ENCODE results near the gene DPEP1.
"Not testable (repeated sequence)": the region's sequence is repeated elsewhere in the genome, so short reads cannot be mapped to it uniquely, and the experiment has no call there.

DPEP1 gene

DNA sequence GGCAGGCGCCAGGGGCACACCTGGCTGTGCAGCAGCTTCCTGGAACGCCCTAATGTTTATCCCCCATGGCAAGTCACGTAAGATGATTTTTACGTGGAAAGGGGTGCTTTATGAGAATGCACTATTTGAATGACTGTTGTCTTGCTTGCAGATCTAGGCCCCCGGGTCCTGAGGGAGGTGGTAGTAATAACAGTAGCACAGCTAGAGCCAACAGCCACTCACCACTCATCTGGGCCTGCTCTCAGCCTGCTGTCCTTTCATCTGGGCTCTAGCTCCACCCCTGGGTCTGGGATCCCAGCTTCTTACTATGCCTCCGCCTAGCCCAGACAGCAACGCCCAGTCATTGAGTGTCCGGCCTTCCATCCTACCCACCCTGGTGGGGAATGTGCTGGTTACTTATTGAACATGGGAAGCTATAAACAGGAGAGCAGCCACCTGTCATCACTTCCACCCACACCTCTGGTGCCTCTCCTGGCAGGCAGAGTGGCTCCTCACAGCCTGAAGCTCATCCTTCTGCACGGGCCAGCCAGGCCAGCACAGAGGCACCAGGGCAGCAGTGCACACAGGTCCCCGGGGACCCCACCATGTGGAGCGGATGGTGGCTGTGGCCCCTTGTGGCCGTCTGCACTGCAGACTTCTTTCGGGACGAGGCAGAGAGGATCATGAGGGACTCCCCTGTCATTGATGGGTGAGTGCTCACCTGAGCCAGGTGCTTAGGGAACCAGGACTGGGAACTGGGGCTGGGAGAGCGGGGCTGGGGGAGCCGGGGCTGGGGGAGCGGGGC, 16.6 kb downstream of the DPEP1 start:
- no peak for DNase-seq (ENCODE audit: low read depth)
- TF ChIP-seq, protein P1, sequence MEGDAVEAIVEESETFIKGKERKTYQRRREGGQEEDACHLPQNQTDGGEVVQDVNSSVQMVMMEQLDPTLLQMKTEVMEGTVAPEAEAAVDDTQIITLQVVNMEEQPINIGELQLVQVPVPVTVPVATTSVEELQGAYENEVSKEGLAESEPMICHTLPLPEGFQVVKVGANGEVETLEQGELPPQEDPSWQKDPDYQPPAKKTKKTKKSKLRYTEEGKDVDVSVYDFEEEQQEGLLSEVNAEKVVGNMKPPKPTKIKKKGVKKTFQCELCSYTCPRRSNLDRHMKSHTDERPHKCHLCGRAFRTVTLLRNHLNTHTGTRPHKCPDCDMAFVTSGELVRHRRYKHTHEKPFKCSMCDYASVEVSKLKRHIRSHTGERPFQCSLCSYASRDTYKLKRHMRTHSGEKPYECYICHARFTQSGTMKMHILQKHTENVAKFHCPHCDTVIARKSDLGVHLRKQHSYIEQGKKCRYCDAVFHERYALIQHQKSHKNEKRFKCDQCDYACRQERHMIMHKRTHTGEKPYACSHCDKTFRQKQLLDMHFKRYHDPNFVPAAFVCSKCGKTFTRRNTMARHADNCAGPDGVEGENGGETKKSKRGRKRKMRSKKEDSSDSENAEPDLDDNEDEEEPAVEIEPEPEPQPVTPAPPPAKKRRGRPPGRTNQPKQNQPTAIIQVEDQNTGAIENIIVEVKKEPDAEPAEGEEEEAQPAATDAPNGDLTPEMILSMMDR (IDR thresholded peaks at IDR 0.05; ENCODE audit: control insufficient read depth, insufficient read depth, low read depth, low read length, missing control alignments) = no peak

DNA sequence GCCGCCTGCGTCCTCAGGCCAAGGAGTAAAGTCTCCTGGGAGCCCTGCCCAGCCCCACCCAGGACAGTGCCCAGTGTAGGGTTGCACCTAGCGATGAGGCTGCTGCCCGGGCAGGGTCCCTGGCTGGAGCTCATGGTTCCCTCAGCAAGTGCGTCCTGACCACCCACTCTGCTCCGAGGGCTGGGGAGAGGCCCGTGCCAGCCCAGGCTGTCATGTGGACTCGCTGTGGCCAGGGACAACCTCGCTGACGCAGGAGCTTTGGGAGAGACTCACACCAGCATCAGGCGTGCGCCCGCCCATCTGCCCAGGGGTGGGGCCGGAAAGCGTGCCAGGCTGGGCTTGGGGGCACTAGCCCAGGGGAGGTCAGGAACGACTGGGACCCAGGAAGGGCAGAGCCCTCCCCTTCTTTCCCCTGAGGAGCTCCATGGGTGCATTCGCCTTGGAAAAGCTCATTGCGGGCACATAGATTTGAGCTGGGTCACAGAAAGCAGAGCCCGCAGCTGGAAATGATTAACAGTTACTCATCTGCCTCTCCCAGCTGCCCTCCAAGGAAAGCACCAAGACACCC, 19.7 kb downstream of the DPEP1 start:
- TF ChIP-seq, protein P1 (IDR thresholded peaks at IDR 0.05; ENCODE audit: control insufficient read depth, insufficient read depth, low read depth, low read length, missing control alignments) = no peak
- DNase-seq (ENCODE audit: low read depth) = peak; percentile 55
- H3K4me3 ChIP-seq (ENCODE audit: control insufficient read depth, low read depth, low read length) = no peak overlapping the region

More for the DNA sequence above, 16.6 kb downstream of the DPEP1 start:
- H3K4me3 ChIP-seq (ENCODE audit: control insufficient read depth, low read depth, low read length) = no peak overlapping the region

DNA sequence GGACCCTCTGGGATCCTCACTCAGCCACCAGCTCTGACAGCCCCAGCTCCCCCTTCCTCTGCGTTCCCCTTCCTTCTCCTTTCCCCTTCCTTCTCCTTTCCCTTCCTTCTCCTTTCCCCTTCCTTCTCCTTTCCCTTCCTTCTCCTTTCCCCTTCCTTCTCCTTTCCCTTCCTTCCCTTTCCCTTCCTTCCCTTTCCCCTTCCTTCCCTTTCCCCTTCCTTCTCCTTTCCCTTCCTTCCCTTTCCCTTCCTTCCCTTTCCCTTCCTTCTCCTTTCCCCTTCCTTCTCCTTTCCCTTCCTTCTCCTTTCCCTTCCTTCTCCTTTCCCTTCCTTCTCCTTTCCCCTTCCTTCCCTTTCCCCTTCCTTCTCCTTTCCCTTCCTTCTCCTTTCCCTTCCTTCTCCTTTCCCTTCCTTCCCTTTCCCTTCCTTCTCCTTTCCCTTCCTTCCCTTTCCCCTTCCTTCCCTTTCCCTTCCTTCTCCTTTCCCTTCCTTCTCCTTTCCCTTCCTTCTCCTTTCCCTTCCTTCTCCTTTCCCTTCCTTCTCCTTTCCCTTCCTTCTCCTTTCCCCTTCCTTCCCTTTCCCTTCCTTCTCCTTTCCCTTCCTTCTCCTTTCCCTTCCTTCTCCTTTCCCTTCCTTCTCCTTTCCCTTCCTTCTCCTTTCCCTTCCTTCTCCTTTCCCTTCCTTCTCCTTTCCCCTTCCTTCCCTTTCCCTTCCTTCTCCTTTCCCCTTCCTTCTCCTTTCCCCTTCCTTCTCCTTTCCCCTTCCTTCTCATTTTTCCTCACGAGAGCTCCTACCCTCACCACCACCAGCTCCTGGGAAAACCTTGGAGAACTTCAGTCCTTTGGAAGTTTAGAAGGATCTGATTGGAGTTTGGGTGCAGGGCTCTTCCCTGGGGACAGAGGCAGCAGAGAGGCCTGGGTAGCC, 21.3 kb downstream of the DPEP1 start:
- not testable (repeated sequence) for H3K4me3 ChIP-seq (ENCODE audit: control insufficient read depth, low read depth, low read length); DNase-seq (ENCODE audit: low read depth)

DNA sequence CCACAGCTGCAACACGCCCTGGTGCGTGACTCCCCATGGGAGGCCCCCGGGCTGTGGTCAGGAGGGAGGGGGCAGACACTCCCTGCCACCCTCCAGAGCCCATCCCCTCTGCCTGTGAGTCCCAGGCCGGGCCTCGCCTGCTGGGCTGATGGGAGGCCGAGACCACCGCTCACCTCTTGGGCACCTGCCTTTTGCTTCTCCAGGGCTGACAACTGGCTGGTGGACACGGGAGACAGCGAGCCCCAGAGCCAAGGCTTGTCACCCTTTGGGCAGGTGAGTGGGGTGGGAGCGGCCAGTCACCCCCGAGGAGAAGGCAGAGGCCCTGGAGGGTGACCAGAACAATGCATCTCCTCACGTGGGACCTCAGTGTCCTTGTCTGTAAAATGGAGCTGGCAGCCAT, 23.2 kb downstream of the DPEP1 start:
- DNase-seq (ENCODE audit: low read depth) = no peak
- TF ChIP-seq, protein P1 (IDR thresholded peaks at IDR 0.05; ENCODE audit: control insufficient read depth, insufficient read depth, low read depth, low read length, missing control alignments) = no peak
- H3K4me3 ChIP-seq (ENCODE audit: control insufficient read depth, low read depth, low read length) = no peak overlapping the region

DNA sequence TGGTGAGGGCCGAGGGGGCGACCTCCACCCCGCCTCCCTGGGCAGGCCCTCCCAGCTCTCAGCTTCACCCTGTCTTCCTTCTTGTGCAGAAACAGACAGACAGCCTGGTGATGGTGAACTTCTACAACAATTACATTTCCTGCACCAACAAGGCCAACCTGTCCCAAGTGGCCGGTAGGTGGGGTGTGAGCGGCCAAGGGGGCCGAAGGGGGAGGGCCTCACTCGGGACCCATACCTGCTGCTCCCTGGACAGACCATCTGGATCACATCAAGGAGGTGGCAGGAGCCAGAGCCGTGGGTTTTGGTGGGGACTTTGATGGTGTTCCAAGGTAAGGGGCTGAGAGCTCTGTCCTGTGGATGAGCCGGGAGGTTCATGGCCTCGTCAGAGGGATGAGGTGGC, 23.9 kb downstream of the DPEP1 start:
- DNase-seq (ENCODE audit: low read depth) = no peak
- H3K4me3 ChIP-seq (ENCODE audit: control insufficient read depth, low read depth, low read length) = no peak overlapping the region
- TF ChIP-seq, protein P1 (IDR thresholded peaks at IDR 0.05; ENCODE audit: control insufficient read depth, insufficient read depth, low read depth, low read length, missing control alignments) = no peak

DNA sequence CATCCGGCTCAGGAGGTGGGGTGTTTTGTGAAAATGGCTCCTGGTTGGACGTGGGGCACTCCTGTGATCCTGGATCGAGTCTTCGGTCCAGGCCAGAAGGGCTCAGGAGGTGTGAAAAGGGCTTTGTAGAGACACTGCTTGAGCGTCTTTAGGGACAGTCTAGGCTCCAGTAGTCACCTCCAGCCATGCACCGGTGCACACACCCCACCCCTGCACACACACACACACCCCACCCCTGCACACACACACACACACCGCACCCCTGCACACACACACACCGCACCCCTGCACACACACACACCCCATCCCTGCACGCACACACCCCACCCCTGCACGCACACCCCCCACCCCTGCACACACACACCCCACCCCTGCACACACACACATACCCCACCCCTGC, 25.0 kb downstream of the DPEP1 start:
- no peak for DNase-seq (ENCODE audit: low read depth)
- TF ChIP-seq, protein P1 (IDR thresholded peaks at IDR 0.05; ENCODE audit: control insufficient read depth, insufficient read depth, low read depth, low read length, missing control alignments) = no peak
- H3K4me3 ChIP-seq (ENCODE audit: control insufficient read depth, low read depth, low read length) = no peak overlapping the region

All from AG09309 (cell line).